ENCODE results near the gene SLC6A9. TPM values are rescaled to one million over a fixed set of nuclear protein-coding genes. Genes with fewer than 3 reads are reported as not detected.

The SLC6A9 gene
- total RNA-seq, 4 donors from 2014 or later: 55.8 to 85.7 (median 62.0) TPM

DNA sequence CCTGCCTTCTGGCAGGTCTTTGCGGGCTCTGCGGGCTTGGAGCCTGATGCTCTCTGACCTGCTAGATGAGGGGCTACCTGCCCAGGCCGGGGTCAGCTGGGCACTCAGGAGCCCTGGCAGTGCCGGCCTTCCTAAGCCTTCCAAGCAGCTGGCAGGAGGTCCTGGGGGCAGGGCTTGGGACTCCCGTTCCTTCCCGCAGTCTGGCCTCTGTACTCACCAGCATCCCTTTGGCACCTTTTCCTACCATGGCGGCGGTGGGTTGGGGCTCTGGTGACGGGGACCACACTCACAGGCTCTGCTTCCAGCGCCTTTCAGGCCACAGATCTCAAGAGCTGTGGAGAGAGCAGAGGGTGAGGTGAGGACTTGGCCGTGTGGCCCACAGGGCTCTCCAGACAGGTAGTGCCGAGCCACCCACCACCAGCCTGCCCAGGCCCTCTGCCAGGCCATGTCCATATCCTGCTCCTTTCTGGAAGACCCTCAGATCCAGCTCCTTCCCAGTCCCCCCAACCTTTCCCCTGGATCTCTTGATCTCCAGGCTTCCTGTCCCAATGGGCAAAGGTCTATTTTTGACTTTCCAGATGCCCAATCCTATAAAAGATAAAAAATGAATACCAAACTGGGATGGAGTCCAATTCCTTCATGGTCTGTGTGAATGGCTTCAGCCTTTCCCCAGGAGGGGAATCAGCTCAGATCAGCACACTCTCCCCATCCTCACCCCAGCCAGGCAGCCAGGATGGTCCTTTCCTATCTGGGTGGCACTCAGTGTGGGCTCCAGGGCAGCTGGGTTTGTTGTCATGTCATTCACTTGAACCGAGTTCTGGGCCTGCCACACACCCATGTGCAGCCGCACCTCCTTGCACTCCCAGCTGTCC, 7.0 kb downstream of the SLC6A9 start:
- no peak for TF ChIP-seq POLR2A (IDR thresholded peaks at IDR 0.05)
- TF ChIP-seq, protein P1, sequence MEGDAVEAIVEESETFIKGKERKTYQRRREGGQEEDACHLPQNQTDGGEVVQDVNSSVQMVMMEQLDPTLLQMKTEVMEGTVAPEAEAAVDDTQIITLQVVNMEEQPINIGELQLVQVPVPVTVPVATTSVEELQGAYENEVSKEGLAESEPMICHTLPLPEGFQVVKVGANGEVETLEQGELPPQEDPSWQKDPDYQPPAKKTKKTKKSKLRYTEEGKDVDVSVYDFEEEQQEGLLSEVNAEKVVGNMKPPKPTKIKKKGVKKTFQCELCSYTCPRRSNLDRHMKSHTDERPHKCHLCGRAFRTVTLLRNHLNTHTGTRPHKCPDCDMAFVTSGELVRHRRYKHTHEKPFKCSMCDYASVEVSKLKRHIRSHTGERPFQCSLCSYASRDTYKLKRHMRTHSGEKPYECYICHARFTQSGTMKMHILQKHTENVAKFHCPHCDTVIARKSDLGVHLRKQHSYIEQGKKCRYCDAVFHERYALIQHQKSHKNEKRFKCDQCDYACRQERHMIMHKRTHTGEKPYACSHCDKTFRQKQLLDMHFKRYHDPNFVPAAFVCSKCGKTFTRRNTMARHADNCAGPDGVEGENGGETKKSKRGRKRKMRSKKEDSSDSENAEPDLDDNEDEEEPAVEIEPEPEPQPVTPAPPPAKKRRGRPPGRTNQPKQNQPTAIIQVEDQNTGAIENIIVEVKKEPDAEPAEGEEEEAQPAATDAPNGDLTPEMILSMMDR (IDR thresholded peaks at IDR 0.05): no peak
- no peak for DNase-seq (ENCODE audit: low spot score in 2 of 2)
- WGBS, 2 donors: 87% methylated on average over 13 to 14 of the region's 14 CpGs
- no peak overlapping the region for H3K4me3 ChIP-seq (ENCODE audit: low read depth, poor library complexity, severe bottlenecking)
- intact Hi-C loops (cut with DNase I; ENCODE audit: low total_unique reads): no loop called here

DNA sequence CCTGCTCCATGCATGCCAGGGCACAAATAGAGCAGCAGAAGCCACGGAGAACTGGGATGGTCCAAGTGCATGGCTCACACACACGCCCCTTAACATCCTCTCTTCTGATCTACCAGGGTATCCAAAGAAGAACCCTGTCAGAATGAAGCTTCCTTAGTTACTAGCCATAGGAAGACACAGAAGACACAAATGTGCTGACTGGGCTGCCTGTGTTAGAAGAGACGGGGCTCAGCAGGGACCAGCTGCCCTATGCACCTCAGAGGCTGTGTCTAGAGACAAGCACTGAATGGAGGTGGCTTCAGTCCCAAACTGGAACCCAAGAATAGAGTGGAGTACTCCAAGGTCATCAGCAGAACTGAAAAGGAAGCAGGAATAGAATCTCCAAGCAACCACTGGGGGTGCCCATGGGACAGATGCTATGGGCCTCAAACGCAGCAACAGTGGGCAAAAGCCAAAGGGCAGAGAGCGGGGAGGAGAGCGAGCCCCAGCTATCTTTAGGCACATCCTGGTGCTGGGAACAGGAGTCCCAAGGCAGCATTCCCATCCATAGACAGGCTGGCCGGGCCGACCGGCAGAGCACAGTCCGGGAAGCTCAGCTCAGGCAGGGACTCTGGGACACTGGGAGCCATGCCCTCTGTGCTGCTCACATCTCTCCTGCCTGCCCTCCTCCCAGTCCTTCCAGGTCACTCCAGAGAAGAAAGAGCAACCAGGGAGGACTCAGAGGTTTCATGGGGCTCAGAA, 9.5 kb downstream of the SLC6A9 start:
- TF ChIP-seq, protein P1 (IDR thresholded peaks at IDR 0.05): no peak
- WGBS, 2 donors: 78 to 87% methylated on average over 9 to 10 of the region's 10 CpGs
- H3K4me3 ChIP-seq (ENCODE audit: low read depth, poor library complexity, severe bottlenecking): no peak overlapping the region
- intact Hi-C loops (cut with DNase I; ENCODE audit: low total_unique reads): no loop called here
- DNase-seq (ENCODE audit: low spot score in 2 of 2): no peak

DNA sequence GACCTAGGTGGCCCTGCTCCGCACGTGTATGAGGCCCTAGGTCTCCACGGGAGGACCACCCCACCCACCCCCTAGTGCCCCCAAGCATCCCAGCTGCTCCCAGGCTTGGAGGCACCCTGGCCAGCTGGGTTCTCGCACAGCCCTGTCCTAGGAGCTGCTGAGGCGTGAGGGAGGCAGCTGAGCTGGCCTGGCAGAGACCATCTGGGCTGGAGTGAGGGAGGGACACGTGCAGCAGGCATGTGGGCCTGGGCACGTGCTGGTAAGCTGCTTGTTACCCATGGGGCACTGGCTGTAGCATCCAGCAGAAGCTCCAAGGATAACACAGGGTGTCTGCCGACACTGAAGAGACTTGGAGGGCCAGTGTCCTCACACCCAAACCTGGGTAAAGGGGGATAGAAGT, 10.1 kb downstream of the SLC6A9 start:
- no peak for TF ChIP-seq POLR2A (IDR thresholded peaks at IDR 0.05)
- TF ChIP-seq, protein P1 (IDR thresholded peaks at IDR 0.05): no peak
- H3K4me3 ChIP-seq (ENCODE audit: low read depth, poor library complexity, severe bottlenecking): no peak overlapping the region
- DNase-seq (ENCODE audit: low spot score in 2 of 2): no peak
- WGBS, 2 donors: 69 to 71% methylated on average over 8 of the region's 8 CpGs
- intact Hi-C loops (cut with DNase I; ENCODE audit: low total_unique reads): no loop called here

DNA sequence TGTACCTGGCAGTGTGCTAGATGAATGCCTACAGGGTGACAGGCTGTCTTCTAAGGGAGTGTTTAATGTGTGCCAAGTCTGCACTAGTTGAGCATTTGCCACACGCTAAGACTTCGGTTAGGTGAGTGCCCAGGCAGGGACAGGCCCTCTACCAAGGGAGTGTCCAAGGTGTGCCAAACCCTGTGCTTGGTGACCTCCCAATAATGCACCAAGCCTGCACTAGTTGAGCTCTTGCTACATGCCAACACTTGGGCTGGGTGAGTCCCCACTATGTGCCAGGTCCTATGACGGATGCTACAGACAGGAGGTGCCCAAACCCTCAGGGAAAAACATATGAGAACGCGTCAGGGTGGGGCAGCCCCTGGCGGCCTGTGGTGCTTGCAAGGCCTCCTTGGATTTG, 10.8 kb downstream of the SLC6A9 start:
- WGBS, 2 donors: 58 to 64% methylated on average over 4 to 6 of the region's 6 CpGs
- peak in 1 of 2 donors; percentile 58 for DNase-seq (ENCODE audit: low spot score in 2 of 2)
- intact Hi-C loops (cut with DNase I; ENCODE audit: low total_unique reads): no loop called here
- no peak for TF ChIP-seq POLR2A (IDR thresholded peaks at IDR 0.05)
- TF ChIP-seq, protein P1 (IDR thresholded peaks at IDR 0.05): no peak
- H3K4me3 ChIP-seq (ENCODE audit: low read depth, poor library complexity, severe bottlenecking): no peak overlapping the region

DNA sequence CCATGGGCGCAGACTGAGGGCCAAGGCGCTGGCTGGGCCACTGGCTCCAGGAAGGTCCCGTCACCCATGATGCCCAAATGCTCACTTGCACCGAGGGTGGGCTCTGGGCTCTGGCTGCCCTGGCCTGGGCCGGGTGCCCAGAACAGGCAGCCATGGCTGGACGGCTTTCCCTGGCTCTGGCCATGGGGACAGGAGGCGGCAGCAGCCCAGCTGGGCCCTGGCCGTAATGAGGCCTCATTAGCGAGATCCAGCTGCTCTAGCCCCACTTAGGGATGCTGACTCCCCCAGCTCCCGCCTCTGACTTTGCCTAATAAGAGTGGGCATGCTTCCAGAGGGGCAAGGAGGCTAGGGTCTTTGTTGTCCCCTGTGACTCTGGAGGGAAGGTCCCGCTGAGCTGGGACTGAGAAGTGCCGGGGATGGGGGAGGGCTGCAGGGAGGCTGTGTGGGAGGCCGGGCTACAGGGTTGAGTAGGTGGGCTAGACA, 11.8 kb downstream of the SLC6A9 start:
- intact Hi-C loops (cut with DNase I; ENCODE audit: low total_unique reads): no loop called here

More for the DNA sequence above, 11.8 kb downstream of the SLC6A9 start:
- no peak overlapping the region for H3K4me3 ChIP-seq (ENCODE audit: low read depth, poor library complexity, severe bottlenecking)
- no peak for DNase-seq (ENCODE audit: low spot score in 2 of 2)
- TF ChIP-seq POLR2A (IDR thresholded peaks at IDR 0.05): no peak
- TF ChIP-seq, protein P1 (IDR thresholded peaks at IDR 0.05): no peak
- 71 to 93% methylated on average over 8 to 9 of the region's 13 CpGs for WGBS, 2 donors
